Measurements from ENCODE around the gene ALK. TPM values are rescaled to one million over a fixed set of nuclear protein-coding genes. Genes with fewer than 3 reads are reported as not detected.

The ALK gene
- total RNA-seq, 2 experiments from 2014 or later, result not detected

- CTCF ChIA-PET, result interaction anchor here (1.2 kb wide), 1 partner anchor 19 kb away, joined by 3 read pairs; no protein-coding TSS in a partner anchor
- H3K4me1 Mint-ChIP-seq (ENCODE audit: low read depth), result no peaks in the 10 kb centered on the region
- intact Hi-C loops (cut with micrococcal nuclease), result no loop called here
Measured at GRCh38 chr2:29332540-29332939, 588.8 kb downstream of the ALK start.

GRCh38 chr2:29329899-29330298 is 591.5 kb downstream of the ALK start:
- no peaks in the 10 kb centered on the region for H3K4me1 Mint-ChIP-seq (ENCODE audit: low read depth)
- H3K27ac Mint-ChIP-seq, result no peak overlapping the region
- no peak for DNase-seq
- intact Hi-C loops (cut with micrococcal nuclease), result no loop called here
- ChIA-PET CTCF (no interaction called here), POLR2A (no interaction called here)
- H3K36me3 Mint-ChIP-seq, result no peaks in the 10 kb centered on the region
- no peak overlapping the region for H3K4me3 Mint-ChIP-seq
- peaks cover 4% of the 10 kb centered on the region for H3K27me3 Mint-ChIP-seq
- no peaks in the 10 kb centered on the region for H3K9me3 Mint-ChIP-seq

More at GRCh38 chr2:29332540-29332939, 588.8 kb downstream of the ALK start:
- no peaks in the 10 kb centered on the region for H3K36me3 Mint-ChIP-seq
- no peaks in the 10 kb centered on the region for H3K9me3 Mint-ChIP-seq
- peaks cover 4% of the 10 kb centered on the region for H3K27me3 Mint-ChIP-seq
- POLR2A ChIA-PET, result no interaction called here
- DNase-seq, result no peak
- no peak overlapping the region for H3K27ac Mint-ChIP-seq
- no peak overlapping the region for H3K4me3 Mint-ChIP-seq

GRCh38 chr2:29326926-29327325 is 594.5 kb downstream of the ALK start:
- CTCF ChIA-PET, result no interaction called here
- POLR2A ChIA-PET, result no interaction called here
- H3K36me3 Mint-ChIP-seq, result no peaks in the 10 kb centered on the region
- no peak overlapping the region for H3K27ac Mint-ChIP-seq
- no peaks in the 10 kb centered on the region for H3K27me3 Mint-ChIP-seq
- intact Hi-C loops (cut with micrococcal nuclease), result no loop called here
- H3K4me3 Mint-ChIP-seq, result no peak overlapping the region
- no peak for DNase-seq
- no peaks in the 10 kb centered on the region for H3K9me3 Mint-ChIP-seq
- H3K4me1 Mint-ChIP-seq (ENCODE audit: low read depth), result peaks cover 2% of the 10 kb centered on the region

- intact Hi-C loops (cut with micrococcal nuclease), result no loop called here
- DNase-seq, result peak; percentile 17
- CTCF ChIA-PET, result interaction anchor here (1.9 kb wide), 1 partner anchor 17 kb away, joined by 14 read pairs; no protein-coding TSS in a partner anchor
- Mint-ChIP-seq H3K27me3 (peaks cover 4% of the 10 kb centered on the region), H3K27ac (no peak overlapping the region), H3K4me1 (ENCODE audit: low read depth) (peaks cover 2% of the 10 kb centered on the region), H3K9me3 (no peaks in the 10 kb centered on the region), H3K4me3 (no peak overlapping the region), H3K36me3 (no peaks in the 10 kb centered on the region)
- POLR2A ChIA-PET, result interaction anchor here (0.6 to 1.4 kb wide), 2 partner anchors 12 to 180 kb away, joined by 3 read pairs; no protein-coding TSS in a partner anchor
Measured at GRCh38 chr2:29325544-29325943, 595.8 kb downstream of the ALK start.

- Mint-ChIP-seq H3K27ac (no peak overlapping the region), H3K36me3 (no peaks in the 10 kb centered on the region), H3K27me3 (peaks cover 15% of the 10 kb centered on the region), H3K4me3 (no peak overlapping the region), H3K4me1 (ENCODE audit: low read depth) (peaks cover 2% of the 10 kb centered on the region), H3K9me3 (no peaks in the 10 kb centered on the region)
- CTCF ChIA-PET, result interaction anchor here (0.7 to 7.6 kb wide), 2 partner anchors 14 to 37 kb away, joined by 3 to 51 read pairs; no protein-coding TSS in a partner anchor
- intact Hi-C loops (cut with micrococcal nuclease), result no loop called here
- DNase-seq, result no peak
- POLR2A ChIA-PET, result no interaction called here
Measured at GRCh38 chr2:29323961-29324360, 597.4 kb downstream of the ALK start.

GRCh38 chr2:29323301-29323700 is 598.1 kb downstream of the ALK start:
- H3K27ac Mint-ChIP-seq, result no peak overlapping the region
- no peaks in the 10 kb centered on the region for H3K9me3 Mint-ChIP-seq
- H3K27me3 Mint-ChIP-seq, result peaks cover 17% of the 10 kb centered on the region
- H3K4me3 Mint-ChIP-seq, result no peak overlapping the region
- intact Hi-C loops (cut with micrococcal nuclease), result no loop called here
- ChIA-PET CTCF (interaction anchor here (7.6 kb wide), 1 partner anchor 14 kb away, joined by 51 read pairs; no protein-coding TSS in a partner anchor), POLR2A (no interaction called here)
- H3K4me1 Mint-ChIP-seq (ENCODE audit: low read depth), result peaks cover 2% of the 10 kb centered on the region
- H3K36me3 Mint-ChIP-seq, result no peaks in the 10 kb centered on the region
- DNase-seq, result no peak

- H3K27me3 Mint-ChIP-seq, result peaks cover 24% of the 10 kb centered on the region
- H3K27ac Mint-ChIP-seq, result no peak overlapping the region
- no peaks in the 10 kb centered on the region for H3K9me3 Mint-ChIP-seq
- CTCF ChIA-PET, result interaction anchor here (7.6 kb wide), 1 partner anchor 13 kb away, joined by 51 read pairs; no protein-coding TSS in a partner anchor
- DNase-seq, result peak; percentile 23
- no peaks in the 10 kb centered on the region for H3K36me3 Mint-ChIP-seq
- intact Hi-C loops (cut with micrococcal nuclease), result no loop called here
- POLR2A ChIA-PET, result no interaction called here
- no peak overlapping the region for H3K4me3 Mint-ChIP-seq
- H3K4me1 Mint-ChIP-seq (ENCODE audit: low read depth), result peaks cover 6% of the 10 kb centered on the region
Measured at GRCh38 chr2:29322011-29322410, 599.4 kb downstream of the ALK start.

GRCh38 chr2:29317801-29318485 is 603.4 kb downstream of the ALK start:
- intact Hi-C loops (cut with micrococcal nuclease), result loop anchor here (5.0 to 10.0 kb wide), 2 partner anchors 361 to 827 kb away; partner anchors contain the start of gene YPEL5
- Mint-ChIP-seq H3K4me1 (ENCODE audit: low read depth) (peaks cover 27% of the 10 kb centered on the region), H3K4me3 (no peak overlapping the region), H3K9me3 (no peaks in the 10 kb centered on the region), H3K27ac (no peak overlapping the region), H3K27me3 (peaks cover 28% of the 10 kb centered on the region), H3K36me3 (no peaks in the 10 kb centered on the region)
- ChIA-PET POLR2A (no interaction called here), CTCF (interaction anchor here (7.6 kb wide), 1 partner anchor 8 kb away, joined by 51 read pairs; no protein-coding TSS in a partner anchor)
- DNase-seq, result no peak

- Mint-ChIP-seq H3K4me1 (ENCODE audit: low read depth) (peaks cover 26% of the 10 kb centered on the region), H3K27me3 (peaks cover 29% of the 10 kb centered on the region), H3K36me3 (no peaks in the 10 kb centered on the region), H3K4me3 (no peak overlapping the region), H3K27ac (no peak overlapping the region), H3K9me3 (no peaks in the 10 kb centered on the region)
- DNase-seq, result no peak
- CTCF ChIA-PET, result interaction anchor here (7.6 kb wide), 1 partner anchor 8 kb away, joined by 51 read pairs; no protein-coding TSS in a partner anchor
- intact Hi-C loops (cut with micrococcal nuclease), result loop anchor here (5.0 to 10.0 kb wide), 2 partner anchors 360 to 828 kb away; partner anchors contain the start of gene YPEL5
- POLR2A ChIA-PET, result no interaction called here
Measured at GRCh38 chr2:29317077-29317517, 604.3 kb downstream of the ALK start.

- Mint-ChIP-seq H3K27me3 (peaks cover 28% of the 10 kb centered on the region), H3K4me3 (peak overlapping the region; percentile 56), H3K36me3 (no peaks in the 10 kb centered on the region), H3K4me1 (ENCODE audit: low read depth) (peaks cover 26% of the 10 kb centered on the region), H3K27ac (peak overlapping the region; percentile 64), H3K9me3 (no peaks in the 10 kb centered on the region)
- intact Hi-C loops (cut with micrococcal nuclease), result loop anchor here (5.0 to 10.0 kb wide), 2 partner anchors 358 to 830 kb away; partner anchors contain the start of gene YPEL5
- CTCF ChIA-PET, result interaction anchor here (1.4 kb wide), 1 partner anchor 9 kb away, joined by 4 read pairs; no protein-coding TSS in a partner anchor
- DNase-seq, result peak; percentile 71
- POLR2A ChIA-PET, result interaction anchor here (1.3 kb wide), 1 partner anchor 10 kb away, joined by 3 read pairs; no protein-coding TSS in a partner anchor
Measured at GRCh38 chr2:29314816-29315571, 606.4 kb downstream of the ALK start.

- intact Hi-C loops (cut with micrococcal nuclease), result loop anchor here (10.0 kb wide), 1 partner anchor 833 kb away; the partner anchor contains the start of gene YPEL5
- DNase-seq, result no peak
- POLR2A ChIA-PET, result interaction anchor here (0.6 kb wide), 1 partner anchor 1057 kb away, joined by 3 read pairs; no protein-coding TSS in a partner anchor
- Mint-ChIP-seq H3K27ac (peak overlapping the region; percentile 10), H3K4me3 (no peak overlapping the region), H3K4me1 (ENCODE audit: low read depth) (peaks cover 19% of the 10 kb centered on the region), H3K36me3 (no peaks in the 10 kb centered on the region), H3K9me3 (no peaks in the 10 kb centered on the region), H3K27me3 (peaks cover 21% of the 10 kb centered on the region)
- CTCF ChIA-PET, result interaction anchor here (4.8 kb wide), 1 partner anchor 9 kb away, joined by 51 read pairs; no protein-coding TSS in a partner anchor
Measured at GRCh38 chr2:29311458-29311857, 609.9 kb downstream of the ALK start.
